Measurements from ENCODE around the gene HEXD. TPM values are rescaled to one million over a fixed set of nuclear protein-coding genes. Genes with fewer than 3 reads are reported as not detected.

The HEXD gene
- total RNA-seq, 3 donors from 2014 or later: 25.3 to 54.6 (median 42.1) TPM

GRCh38 chr17:82392941-82393340 is 25.2 kb upstream of the HEXD start:
- TF ChIP-seq CTCF (IDR thresholded peaks at IDR 0.05): no peak
- no peaks in the 10 kb centered on the region for H3K36me3 ChIP-seq (ENCODE audit: low read depth)
- intact Hi-C loops (cut with DNase I, micrococcal nuclease): no loop called here
- no peaks in the 10 kb centered on the region for H3K4me1 ChIP-seq (ENCODE audit: low read depth)
- H3K9me3 ChIP-seq: no peaks in the 10 kb centered on the region
- DNase-seq (no peak), ATAC-seq (no peak)
- no peak overlapping the region for H3K4me3 ChIP-seq

- no peak for ATAC-seq
- Histone ChIP-seq H3K36me3 (ENCODE audit: low read depth) (no peaks in the 10 kb centered on the region), H3K9me3 (no peaks in the 10 kb centered on the region), H3K4me3 (no peak overlapping the region), H3K4me1 (ENCODE audit: low read depth) (no peaks in the 10 kb centered on the region)
- DNase-seq: no peak
- TF ChIP-seq CTCF (IDR thresholded peaks at IDR 0.05): no peak
- intact Hi-C loops (cut with DNase I, micrococcal nuclease): no loop called here
Measured at GRCh38 chr17:82394278-82394677, 23.9 kb upstream of the HEXD start.

- Histone ChIP-seq H3K4me3 (no peak overlapping the region), H3K9me3 (no peaks in the 10 kb centered on the region), H3K4me1 (ENCODE audit: low read depth) (no peaks in the 10 kb centered on the region), H3K36me3 (ENCODE audit: low read depth) (no peaks in the 10 kb centered on the region)
- intact Hi-C loops (cut with DNase I, micrococcal nuclease): no loop called here
- no peak for TF ChIP-seq CTCF (IDR thresholded peaks at IDR 0.05)
- ATAC-seq (no peak), DNase-seq (peak in 1 of 3 donors; percentile 46)
Measured at GRCh38 chr17:82396601-82397435, 21.3 kb upstream of the HEXD start.

- ATAC-seq (peak; percentile 40), DNase-seq (peak in 2 of 3 donors; percentile 45 to 57)
- intact Hi-C loops (cut with DNase I, micrococcal nuclease): no loop called here
- no peaks in the 10 kb centered on the region for H3K4me1 ChIP-seq (ENCODE audit: low read depth)
- no peak for TF ChIP-seq CTCF (IDR thresholded peaks at IDR 0.05)
- H3K9me3 ChIP-seq: no peaks in the 10 kb centered on the region
- no peak overlapping the region for H3K4me3 ChIP-seq
- no peaks in the 10 kb centered on the region for H3K36me3 ChIP-seq (ENCODE audit: low read depth)
Measured at GRCh38 chr17:82397449-82398335, 20.5 kb upstream of the HEXD start.

- no peaks in the 10 kb centered on the region for H3K4me1 ChIP-seq (ENCODE audit: low read depth)
- H3K9me3 ChIP-seq: no peaks in the 10 kb centered on the region
- no peak for ATAC-seq
- H3K4me3 ChIP-seq: no peak overlapping the region
- intact Hi-C loops (cut with DNase I, micrococcal nuclease): no loop called here
- DNase-seq: no peak
- no peaks in the 10 kb centered on the region for H3K36me3 ChIP-seq (ENCODE audit: low read depth)
- no peak for TF ChIP-seq CTCF (IDR thresholded peaks at IDR 0.05)
Measured at GRCh38 chr17:82399041-82399441, 19.1 kb upstream of the HEXD start.

Measured in mucosa of descending colon (tissue), 3 donors.